B cell (primary cell): ENCODE results near the gene CCDC122. TPM values are rescaled to one million over a fixed set of nuclear protein-coding genes. Genes with fewer than 3 reads are reported as not detected.

Experiments used
- ATAC-seq: fragments of 200-7000 bp; cut with Tn5 transposase; one replicate; pipeline ENCODE4 v1.10.0; 2021; ENCODE audit warnings: low read depth, mild to moderate bottlenecking, moderate number of reproducible peaks, moderate library complexity
- CTCF ChIA-PET: fragments of 350-600 bp; sonication (Branson Sonifier 250); formaldehyde crosslinking; loops from one replicate; lab custom pipeline; 2021; ENCODE audit warnings: antibody characterized with exemption, inconsistent platforms; lab: Charles Lee
- POLR2A ChIA-PET: fragments of 350-600 bp; sonication (Branson Sonifier 250); formaldehyde crosslinking; loops from one replicate; lab custom pipeline; 2021; ENCODE audit warnings: antibody characterized with exemption; lab: Charles Lee
- DNase-seq: peaks from one replicate; pipeline ENCODE4 v3.0.0; 2013
- H2AFZ ChIP-seq: 2 replicates; pipeline ENCODE4 v1.6.1; 2012; ENCODE audit warnings: mild to moderate bottlenecking, low read depth, low read length; ENCODE audit not compliant: insufficient read depth, poor library complexity, severe bottlenecking
- H3K27ac ChIP-seq, 2 donors: 1 replicate in 1 of 2; 2 replicates in 1 of 2; pipeline ENCODE4 v1.5.1; 2012 to 2013; ENCODE audit warnings: low read length in 2 of 2, mild to moderate bottlenecking in 2 of 2, moderate library complexity in 1 of 2
- H3K27me3 ChIP-seq, 4 experiments: fragments of 200-600 bp in 1 of 4; sonication (generic) in 1 of 4; replicated peaks in 1 of 4; 1 replicate in 2 of 4; 2 replicates in 2 of 4; pipeline versions ENCODE4 v1.6.1 to v1.7.0; 2013 to 2016; ENCODE audit warnings: low read length in 3 of 4, mild to moderate bottlenecking in 2 of 4, mixed read lengths in 1 of 4, moderate library complexity in 1 of 4; ENCODE audit not compliant: insufficient read depth in 4 of 4, control insufficient read depth in 3 of 4; ENCODE audit errors: control extremely low read depth in 1 of 4
- H3K36me3 ChIP-seq, 2 experiments: replicated peaks in 1 of 2; 1 replicate in 1 of 2; 2 replicates in 1 of 2; pipeline versions ENCODE4 v1.6.1 to v1.7.1; 2013; ENCODE audit warnings: low read length in 1 of 2; ENCODE audit not compliant: insufficient read depth in 2 of 2, control insufficient read depth in 1 of 2; ENCODE audit errors: control extremely low read depth in 1 of 2, extremely low read depth in 1 of 2
- H3K4me1 ChIP-seq, 2 donors: fragments of 200-600 bp in 1 of 2; sonication (generic) in 1 of 2; 1 replicate in 1 of 2; 2 replicates in 1 of 2; pipeline versions ENCODE4 v1.5.1 to v1.6.1; 2013 to 2017; ENCODE audit warnings: low read length in 2 of 2; ENCODE audit not compliant: control insufficient read depth in 2 of 2, insufficient read depth in 2 of 2
- H3K4me2 ChIP-seq: replicated peaks from 2 replicates; pipeline ENCODE3; 2012; ENCODE audit warnings: mild to moderate bottlenecking, low read depth, low read length; ENCODE audit not compliant: poor library complexity, severe bottlenecking
- H3K4me3 ChIP-seq, 5 experiments: fragments of 200-600 bp in 1 of 5; sonication (generic) in 1 of 5; 1 replicate in 3 of 5; 2 replicates in 2 of 5; pipeline versions ENCODE4 v1.5.1 to v1.7.0; 2011 to 2016; ENCODE audit warnings: low read length in 4 of 5, mild to moderate bottlenecking in 4 of 5, low read depth in 2 of 5, control low read depth in 1 of 5, moderate library complexity in 1 of 5; ENCODE audit not compliant: insufficient read depth in 1 of 5; ENCODE audit errors: control extremely low read depth in 1 of 5, extremely low read depth in 1 of 5
- H3K79me2 ChIP-seq: fragments of 200-600 bp; sonication (generic); one replicate; pipeline ENCODE4 v1.6.0; 2016; ENCODE audit warnings: low read length; ENCODE audit not compliant: control insufficient read depth, insufficient read depth
- H3K9ac ChIP-seq: fragments of 200-600 bp; sonication (generic); 2 replicates; pipeline ENCODE4 v1.6.1; 2017; ENCODE audit warnings: mild to moderate bottlenecking, low read length, moderate library complexity
- H3K9me3 ChIP-seq, 3 donors: one replicate each; pipeline versions ENCODE4 v1.6.1 to v1.7.1; 2013; ENCODE audit warnings: low read length in 2 of 3; ENCODE audit not compliant: control insufficient read depth in 2 of 3, insufficient read depth in 1 of 3; ENCODE audit errors: control extremely low read depth in 1 of 3
- H4K20me1 ChIP-seq: 2 replicates; pipeline ENCODE4 v1.6.0; 2012; ENCODE audit warnings: mild to moderate bottlenecking, low read length; ENCODE audit not compliant: insufficient read depth, control insufficient read depth, poor library complexity, severe bottlenecking
- H3K27ac Mint-ChIP-seq: one replicate; pipeline ENCODE4 v1.8.0; 2021; ENCODE audit warnings: mixed read lengths
- H3K27me3 Mint-ChIP-seq: one replicate; pipeline ENCODE4 v1.8.0; 2021; ENCODE audit warnings: mixed read lengths
- H3K4me1 Mint-ChIP-seq: one replicate; pipeline ENCODE4 v1.8.0; 2021; ENCODE audit warnings: mixed read lengths
- H3K4me3 Mint-ChIP-seq: one replicate; pipeline ENCODE4 v1.8.0; 2021; ENCODE audit warnings: mixed read lengths
- H3K9me3 Mint-ChIP-seq: one replicate; pipeline ENCODE4 v1.8.0; 2022; ENCODE audit warnings: mixed read lengths; ENCODE audit not compliant: insufficient read depth
- CTCF ChIP-seq: fragments of 200-600 bp; IDR thresholded peaks from one replicate; pipeline ENCODE4 v1.8.0; 2022; ENCODE audit warnings: antibody characterized with exemption, mild to moderate bottlenecking
- EZH2 ChIP-seq: IDR thresholded peaks from 2 replicates; pipeline ENCODE4 v1.6.1; 2012; ENCODE audit warnings: borderline replicate concordance, low read depth, mild to moderate bottlenecking, moderate library complexity, low read length; ENCODE audit not compliant: insufficient read depth, poor library complexity, severe bottlenecking
- WGBS: methylation state at CpG from one replicate; pipeline ENCODE4 v1.1.5; 2013; ENCODE audit warnings: missing lambda C conversion rate; ENCODE audit not compliant: insufficient coverage; 5-methylcytosine and 5-hydroxymethylcytosine counted together
- intact Hi-C: fragments of 100-400 bp; cut with micrococcal nuclease; formaldehyde crosslinking; loops from one replicate; pipeline ENCODE4 v1.10.0; 2022
- polyA plus RNA-seq: library from polyadenylated mRNA; depleted of rRNA; stranded (reverse); fragments of >200 nt; gene quantifications from 2 replicates; pipeline ENCODE4 v1.2.3, GENCODE V29; 2012
- total RNA-seq, 2 donors: library from RNA; stranded (reverse); fragments of 120-200 nt in 1 of 2; gene quantifications; 1 replicate in 1 of 2; 2 replicates in 1 of 2; pipeline versions ENCODE4 v1.2.3 to v1.2.4, GENCODE V29; 2013 to 2022

The CCDC122 gene
- total and polyA plus RNA-seq, 2 donors (not counting 1 experiment from before 2014, with no cell fraction given): 1.1 to 12.1 TPM

GRCh38 chr13:43794416-43794815, 85.1 kb downstream of the CCDC122 start:
- Histone ChIP-seq H3K4me2 (no peak overlapping the region), H3K4me3 (no peak overlapping the region), H3K36me3 (no peaks in the 10 kb centered on the region), H3K79me2 (no peaks in the 10 kb centered on the region), H3K4me1 (no peaks in the 10 kb centered on the region), H3K27ac (no peak overlapping the region), H3K9ac (no peak overlapping the region), H3K9me3 (no peaks in the 10 kb centered on the region), H4K20me1 (no peaks in the 10 kb centered on the region), H3K27me3 (peaks cover 0 to 9% (median 4%) of the 10 kb centered on the region in 4 experiments), H2AFZ (no peak overlapping the region)
- DNase-seq: no peak
- no peak for ATAC-seq
- no peaks in the 10 kb centered on the region for H3K4me1 Mint-ChIP-seq
- POLR2A ChIA-PET: no interaction called here
- no peak overlapping the region for H3K27ac Mint-ChIP-seq
- intact Hi-C loops: no loop called here
- TF ChIP-seq EZH2 (no peak), CTCF (no peak)
- CTCF ChIA-PET: interaction anchor here (0.6 kb wide), 1 partner anchor 1187 kb away, joined by 3 read pairs; no protein-coding TSS in a partner anchor
- H3K4me3 Mint-ChIP-seq: no peak overlapping the region
- H3K27me3 Mint-ChIP-seq: peaks cover 23% of the 10 kb centered on the region
- H3K9me3 Mint-ChIP-seq: no peaks in the 10 kb centered on the region

GRCh38 chr13:43792076-43792881, 87.3 kb downstream of the CCDC122 start:
- Histone ChIP-seq H3K9ac (no peak overlapping the region), H3K27ac (no peak overlapping the region), H3K79me2 (no peaks in the 10 kb centered on the region), H3K36me3 (no peaks in the 10 kb centered on the region), H3K4me2 (no peak overlapping the region), H3K9me3 (no peaks in the 10 kb centered on the region), H2AFZ (no peak overlapping the region), H3K4me3 (no peak overlapping the region), H3K4me1 (peaks cover 4 to 9% of the 10 kb centered on the region in 2 donors), H4K20me1 (no peaks in the 10 kb centered on the region), H3K27me3 (peaks cover 0 to 23% (median 20%) of the 10 kb centered on the region in 4 experiments)
- WGBS: no CpG with 5 or more reads among the region's 3 CpGs
- Mint-ChIP-seq H3K4me1 (peaks cover 7% of the 10 kb centered on the region), H3K9me3 (no peaks in the 10 kb centered on the region), H3K27me3 (peaks cover 33% of the 10 kb centered on the region), H3K27ac (no peak overlapping the region), H3K4me3 (no peak overlapping the region)
- intact Hi-C loops: no loop called here
- DNase-seq (no peak), ATAC-seq (no peak)
- no peak for TF ChIP-seq CTCF
- no peak for TF ChIP-seq EZH2
- CTCF ChIA-PET: interaction anchor here (1.0 to 1.7 kb wide), 3 partner anchors 12 to 1198 kb away, joined by 3 to 4 read pairs (median 3); no protein-coding TSS in a partner anchor
- POLR2A ChIA-PET: no interaction called here
